ENCODE data around the gene HIGD2A. TPM values are rescaled to one million over a fixed set of nuclear protein-coding genes. Genes with fewer than 3 reads are reported as not detected.
"Not testable (repeated sequence)": the region's sequence is repeated elsewhere in the genome, so short reads cannot be mapped to it uniquely, and the experiment has no call there.

HIGD2A gene
- polyA plus RNA-seq, 2 of the 4 experiments (the other 2 are of a cell fraction), result 102 to 205 TPM

- DNase-seq (ENCODE audit: low read depth in 1 of 2, low spot score in 1 of 2) (no peak), FAIRE-seq (no peak), ATAC-seq (peak; percentile 22 to 26; a peak in 4 of 6 replicates)
- H3K9me3 ChIP-seq, result no peaks in the 10 kb centered on the region
- WGBS (ENCODE audit: missing lambda C conversion rate), result 86% methylated on average over 9 of the region's 9 CpGs
- ChIA-PET CTCF (interaction anchor here (0.6 to 5.7 kb wide), 11 partner anchors 10 to 464 kb away, joined by 3 to 49 read pairs (median 4); partner anchors contain the start of genes CLTB, FAF2 and TSPAN17), POLR2A (interaction anchor here (1.9 kb wide), 1 partner anchor 17 kb away, joined by 5 read pairs; no protein-coding TSS in a partner anchor)
- peaks cover 10% of the 10 kb centered on the region; the same call in 1 of the 3 replicates for H3K4me1 ChIP-seq
- H3K4me2 ChIP-seq, result no peak overlapping the region
- H3K4me3 ChIP-seq, result no peak overlapping the region
- TF ChIP-seq FOXS1 (CRISPR knock-in tag; IDR thresholded peaks at IDR 0.05) (no peak), SREBF2 (IDR thresholded peaks at IDR 0.05) (no peak), MAX (IDR thresholded peaks at IDR 0.05) (no peak), RFX5 (IDR thresholded peaks at IDR 0.05) (no peak), HDAC2 (IDR thresholded peaks at IDR 0.05) (no peak), EHF (CRISPR knock-in tag; IDR thresholded peaks at IDR 0.05) (no peak)
- no peak overlapping the region for H3K27ac ChIP-seq
Observed at GRCh38 chr5:176406436-176407052, 18.0 kb downstream of the HIGD2A start.

GRCh38 chr5:176407456-176408251 is 19.1 kb downstream of the HIGD2A start:
- ATAC-seq (no peak), FAIRE-seq (no peak), DNase-seq (ENCODE audit: low read depth in 1 of 2, low spot score in 1 of 2) (no peak)
- Histone ChIP-seq H3K4me3 (no peak overlapping the region), H3K9me3 (no peaks in the 10 kb centered on the region), H3K4me2 (no peak overlapping the region), H3K27ac (no peak overlapping the region), H3K4me1 (peaks cover 10% of the 10 kb centered on the region; the same call in 1 of the 3 replicates)
- WGBS (ENCODE audit: missing lambda C conversion rate), result 88% methylated on average over 6 of the region's 6 CpGs
- ChIA-PET CTCF (interaction anchor here (0.7 to 5.7 kb wide), 8 partner anchors 10 to 1855 kb away, joined by 3 to 49 read pairs (median 4); partner anchors contain the start of genes CLTB and FAF2), POLR2A (interaction anchor here (1.9 kb wide), 1 partner anchor 18 kb away, joined by 5 read pairs; no protein-coding TSS in a partner anchor)
- no peak for TF ChIP-seq CTCF (IDR thresholded peaks at IDR 0.05)
- TF ChIP-seq ZC3H11A (IDR thresholded peaks at IDR 0.05), result no peak
- TF ChIP-seq ZNF302 (CRISPR knock-in tag; IDR thresholded peaks at IDR 0.05), result no peak
- no peak for TF ChIP-seq HOXA7 (CRISPR knock-in tag; IDR thresholded peaks at IDR 0.05)
- TF ChIP-seq MAZ (IDR thresholded peaks at IDR 0.05; ENCODE audit: borderline replicate concordance, low read depth, low read length), result no peak

GRCh38 chr5:176408252-176408573 is 19.7 kb downstream of the HIGD2A start:
- H3K4me3 ChIP-seq; ATAC-seq; H3K4me2 ChIP-seq; DNase-seq (ENCODE audit: low read depth in 1 of 2, low spot score in 1 of 2); POLR2A ChIA-PET; H3K9me3 ChIP-seq; H3K27ac ChIP-seq; FAIRE-seq: not testable (repeated sequence)
- 90% methylated on average over 10 of the region's 10 CpGs for WGBS (ENCODE audit: missing lambda C conversion rate)
- CTCF ChIA-PET, result interaction anchor here (0.7 to 5.7 kb wide), 5 partner anchors 9 to 438 kb away, joined by 3 to 49 read pairs (median 11); partner anchors contain the start of genes CLTB and FAF2
- peaks cover 10% of the 10 kb centered on the region; the same call in 1 of the 3 replicates for H3K4me1 ChIP-seq

GRCh38 chr5:176408590-176408989 is 20.0 kb downstream of the HIGD2A start:
- DNase-seq (ENCODE audit: low read depth in 1 of 2, low spot score in 1 of 2) (no peak), ATAC-seq (no peak), FAIRE-seq (no peak)
- no peak overlapping the region for H3K4me3 ChIP-seq
- WGBS (ENCODE audit: missing lambda C conversion rate), result 89% methylated on average over 5 of the region's 5 CpGs
- peaks cover 10% of the 10 kb centered on the region; the same call in 1 of the 3 replicates for H3K4me1 ChIP-seq
- CTCF ChIA-PET, result interaction anchor here (0.8 to 5.7 kb wide), 4 partner anchors 9 to 438 kb away, joined by 3 to 49 read pairs (median 10); partner anchors contain the start of gene CLTB
- POLR2A ChIA-PET, result no interaction called here
- no peak overlapping the region for H3K4me2 ChIP-seq
- TF ChIP-seq FOSB (CRISPR knock-in tag; IDR thresholded peaks at IDR 0.05) (no peak), ZC3H11A (IDR thresholded peaks at IDR 0.05) (no peak), KDM1A (IDR thresholded peaks at IDR 0.05; ENCODE audit: low read depth) (no peak), TFCP2L1 (CRISPR knock-in tag; IDR thresholded peaks at IDR 0.05) (no peak), MYC (IDR thresholded peaks at IDR 0.05; ENCODE audit: borderline replicate concordance, low read length) (no peak)
- H3K27ac ChIP-seq, result no peak overlapping the region
- no peaks in the 10 kb centered on the region for H3K9me3 ChIP-seq
